ENCODE data around the gene NCF2.

NCF2 gene

GRCh38 chr1:183582021-183582713 is 8.1 kb downstream of the NCF2 start:
- no peak for TF ChIP-seq CTCF (IDR thresholded peaks at IDR 0.05; ENCODE audit: low read depth, low read length, missing control alignments)
- H3K4me3 ChIP-seq (replicated peaks; ENCODE audit: low read depth, low read length), result no peak overlapping the region
- no peak for DNase-seq (ENCODE audit: extremely low read depth, low read depth)

- TF ChIP-seq CTCF (IDR thresholded peaks at IDR 0.05; ENCODE audit: low read depth, low read length, missing control alignments), result peak; percentile 20
- H3K4me3 ChIP-seq (replicated peaks; ENCODE audit: low read depth, low read length), result no peak overlapping the region
- DNase-seq (ENCODE audit: extremely low read depth, low read depth), result no peak
Observed at GRCh38 chr1:183580281-183580682, 10.0 kb downstream of the NCF2 start.

GRCh38 chr1:183578856-183579255 is 11.4 kb downstream of the NCF2 start:
- TF ChIP-seq CTCF (IDR thresholded peaks at IDR 0.05; ENCODE audit: low read depth, low read length, missing control alignments), result no peak
- no peak for DNase-seq (ENCODE audit: extremely low read depth, low read depth)
- H3K4me3 ChIP-seq (replicated peaks; ENCODE audit: low read depth, low read length), result no peak overlapping the region

GRCh38 chr1:183577897-183578465 is 12.3 kb downstream of the NCF2 start:
- no peak for TF ChIP-seq CTCF (IDR thresholded peaks at IDR 0.05; ENCODE audit: low read depth, low read length, missing control alignments)
- DNase-seq (ENCODE audit: extremely low read depth, low read depth), result no peak
- no peak overlapping the region for H3K4me3 ChIP-seq (replicated peaks; ENCODE audit: low read depth, low read length)

- DNase-seq (ENCODE audit: extremely low read depth, low read depth), result no peak
- TF ChIP-seq CTCF (IDR thresholded peaks at IDR 0.05; ENCODE audit: low read depth, low read length, missing control alignments), result no peak
- no peak overlapping the region for H3K4me3 ChIP-seq (replicated peaks; ENCODE audit: low read depth, low read length)
Observed at GRCh38 chr1:183576537-183576936, 13.7 kb downstream of the NCF2 start.

GRCh38 chr1:183575606-183576005 is 14.7 kb downstream of the NCF2 start:
- no peak for TF ChIP-seq CTCF (IDR thresholded peaks at IDR 0.05; ENCODE audit: low read depth, low read length, missing control alignments)
- no peak for DNase-seq (ENCODE audit: extremely low read depth, low read depth)
- H3K4me3 ChIP-seq (replicated peaks; ENCODE audit: low read depth, low read length), result no peak overlapping the region
